Mesenchymal stem cell (in vitro differentiated cells and primary cell): ENCODE data around the gene SIM2.

ENCODE experiments used
- DNase-seq: peaks from one replicate; pipeline ENCODE4 v3.0.0-alpha.2; 2013
- H2AFZ ChIP-seq: one replicate; pipeline ENCODE4 v1.6.1; 2013; ENCODE audit warnings: low read depth, mild to moderate bottlenecking, control low read depth, inconsistent platforms, low read length, moderate library complexity
- H2AK5ac ChIP-seq: 2 replicates; pipeline ENCODE4 v1.6.1; 2013; ENCODE audit warnings: low read length, moderate library complexity, mild to moderate bottlenecking, inconsistent platforms; ENCODE audit not compliant: severe bottlenecking
- H2BK120ac ChIP-seq: one replicate; pipeline ENCODE4 v1.6.1; 2013; ENCODE audit warnings: low read depth, mild to moderate bottlenecking, inconsistent platforms, low read length, moderate library complexity
- H2BK12ac ChIP-seq, 2 experiments: one replicate each; pipeline ENCODE4 v1.6.1; 2013; ENCODE audit warnings: inconsistent platforms in 2 of 2, low read length in 2 of 2, mild to moderate bottlenecking in 2 of 2, moderate library complexity in 2 of 2, control low read depth in 1 of 2
- H2BK15ac ChIP-seq: one replicate; pipeline ENCODE4 v1.6.1; 2013; ENCODE audit warnings: mild to moderate bottlenecking, low read depth, inconsistent platforms; ENCODE audit not compliant: poor library complexity, severe bottlenecking
- H2BK5ac ChIP-seq: 2 replicates; pipeline ENCODE4 v1.6.1; 2013; ENCODE audit warnings: low read depth, mild to moderate bottlenecking, low read length, control low read depth, inconsistent platforms; ENCODE audit not compliant: poor library complexity, severe bottlenecking
- H3K14ac ChIP-seq, 2 experiments: one replicate each; pipeline ENCODE4 v1.6.1; 2013; ENCODE audit warnings: inconsistent platforms in 2 of 2, low read length in 2 of 2, control low read depth in 1 of 2, mild to moderate bottlenecking in 1 of 2, moderate library complexity in 1 of 2
- H3K18ac ChIP-seq, 2 experiments: one replicate each; pipeline ENCODE4 v1.6.1; 2013; ENCODE audit warnings: inconsistent platforms in 2 of 2, low read length in 2 of 2, control low read depth in 1 of 2, low read depth in 1 of 2, mild to moderate bottlenecking in 1 of 2
- H3K23ac ChIP-seq, 2 experiments: one replicate each; pipeline ENCODE4 v1.6.1; 2013; ENCODE audit warnings: inconsistent platforms in 2 of 2, low read length in 2 of 2, mild to moderate bottlenecking in 2 of 2, moderate library complexity in 2 of 2, control low read depth in 1 of 2
- H3K27ac ChIP-seq: 2 replicates; pipeline ENCODE4 v1.5.1; 2013; ENCODE audit warnings: mild to moderate bottlenecking, moderate library complexity, low read length, control low read depth, inconsistent platforms; ENCODE audit not compliant: poor library complexity, severe bottlenecking
- H3K27me3 ChIP-seq, 2 experiments: 2 replicates each; pipeline versions ENCODE4 v1.6.1 to v1.7.0; 2013; ENCODE audit warnings: low read length in 2 of 2, mild to moderate bottlenecking in 2 of 2, moderate library complexity in 2 of 2, control low read depth in 1 of 2, inconsistent platforms in 1 of 2; ENCODE audit not compliant: control insufficient read depth in 1 of 2, insufficient read depth in 1 of 2
- H3K36me3 ChIP-seq, 2 experiments: 2 replicates each; pipeline versions ENCODE4 v1.6.1 to v1.7.0; 2013; ENCODE audit warnings: low read length in 2 of 2, control low read depth in 1 of 2, inconsistent platforms in 1 of 2, low read depth in 1 of 2, mild to moderate bottlenecking in 1 of 2; ENCODE audit not compliant: insufficient read depth in 2 of 2, control insufficient read depth in 1 of 2
- H3K4ac ChIP-seq, 2 experiments: one replicate each; pipeline ENCODE4 v1.6.1; 2013; ENCODE audit warnings: inconsistent platforms in 2 of 2, low read length in 2 of 2, mild to moderate bottlenecking in 2 of 2, moderate library complexity in 2 of 2, control low read depth in 1 of 2, low read depth in 1 of 2
- H3K4me1 ChIP-seq: 2 replicates; pipeline ENCODE4 v1.6.1; 2013; ENCODE audit warnings: low read depth, low read length, control low read depth; ENCODE audit not compliant: control insufficient read depth, insufficient read depth
- H3K4me2 ChIP-seq: 2 replicates; pipeline ENCODE4 v1.6.1; 2013; ENCODE audit warnings: low read length, mild to moderate bottlenecking, inconsistent platforms; ENCODE audit not compliant: poor library complexity, severe bottlenecking
- H3K4me3 ChIP-seq, 2 experiments: 2 replicates each; pipeline versions ENCODE4 v1.5.1 to v1.7.0; 2013; ENCODE audit warnings: low read length in 2 of 2, mild to moderate bottlenecking in 2 of 2, control low read depth in 1 of 2, low read depth in 1 of 2; ENCODE audit not compliant: insufficient read depth in 1 of 2
- H3K79me1 ChIP-seq: replicated peaks from 2 replicates; pipeline ENCODE4 v1.6.1; 2013; ENCODE audit warnings: mild to moderate bottlenecking, control low read depth, low read length, inconsistent platforms; ENCODE audit not compliant: poor library complexity, severe bottlenecking
- H3K9ac ChIP-seq: 2 replicates; pipeline ENCODE4 v1.7.0; 2013; ENCODE audit warnings: mild to moderate bottlenecking, low read length, moderate library complexity
- H3K9me3 ChIP-seq: 2 replicates; pipeline ENCODE4 v1.7.0; 2013; ENCODE audit warnings: mild to moderate bottlenecking, low read length; ENCODE audit not compliant: control insufficient read depth
- H4K8ac ChIP-seq: one replicate; pipeline ENCODE4 v1.6.1; 2013; ENCODE audit warnings: inconsistent platforms, mild to moderate bottlenecking, low read length, moderate library complexity
- H4K91ac ChIP-seq: one replicate; pipeline ENCODE4 v1.6.1; 2013; ENCODE audit warnings: mild to moderate bottlenecking, low read length, inconsistent platforms
- WGBS: methylation state at CpG from one replicate; pipeline ENCODE4 v1.1.7; 2013; ENCODE audit warnings: mixed read lengths; 5-methylcytosine and 5-hydroxymethylcytosine counted together

SIM2 gene

DNA sequence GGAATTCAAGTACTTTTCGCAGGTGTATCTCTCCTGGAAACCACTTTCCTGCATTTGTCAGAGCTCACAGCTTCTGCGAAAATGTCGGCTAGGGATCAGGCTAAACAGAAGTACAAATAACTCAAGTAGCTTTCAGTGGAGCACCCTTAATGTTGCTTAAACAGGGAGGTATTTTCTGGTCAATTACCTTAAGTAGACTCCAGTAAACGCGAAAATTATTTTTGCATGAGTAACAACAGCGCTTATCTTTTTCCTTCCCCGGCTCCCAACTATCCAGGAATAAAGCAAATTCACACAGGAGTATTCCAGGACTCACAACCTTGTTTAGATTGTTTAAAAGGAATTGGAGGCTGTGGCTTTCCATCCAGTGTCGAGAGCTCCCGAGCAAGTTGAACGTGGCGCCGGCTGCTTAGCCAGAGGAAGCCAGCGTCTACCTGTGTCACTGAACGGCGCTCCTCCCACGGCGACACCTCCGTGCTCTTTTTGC, 7.3 kb upstream of the SIM2 start:
- Histone ChIP-seq H3K18ac (no peak overlapping the region), H2BK12ac (no peak overlapping the region)
- 20% methylated on average over 15 of the region's 18 CpGs for WGBS

GRCh38 chr21:36692114-36692834, 6.6 kb upstream of the SIM2 start:
- Histone ChIP-seq H2BK15ac (no peak overlapping the region), H3K9ac (no peak overlapping the region), H4K8ac (no peak overlapping the region), H3K18ac (no peak overlapping the region), H3K79me1 (no peaks in the 10 kb centered on the region), H3K36me3 (no peaks in the 10 kb centered on the region), H3K4me1 (peaks cover 22% of the 10 kb centered on the region), H2AFZ (no peak overlapping the region), H3K9me3 (peaks cover 5% of the 10 kb centered on the region), H3K23ac (no peak overlapping the region), H3K4me2 (no peak overlapping the region), H3K4me3 (no peak overlapping the region), H3K27me3 (peaks cover 88 to 93% of the 10 kb centered on the region in 2 experiments), H2BK12ac (no peak overlapping the region), H3K27ac (no peak overlapping the region), H2AK5ac (no peak overlapping the region), H2BK5ac (no peak overlapping the region), H4K91ac (no peak overlapping the region), H3K4ac (no peak overlapping the region), H3K14ac (no peak overlapping the region), H2BK120ac (no peak overlapping the region)
- DNase-seq, result no peak
- 13% methylated on average over 32 of the region's 34 CpGs for WGBS

More for the DNA sequence above, 7.3 kb upstream of the SIM2 start:
- DNase-seq, result no peak
- H3K79me1 ChIP-seq, result no peaks in the 10 kb centered on the region
- no peak overlapping the region for H2AK5ac ChIP-seq
- peaks cover 17% of the 10 kb centered on the region for H3K4me1 ChIP-seq
- H2BK120ac ChIP-seq, result no peak overlapping the region
- no peak overlapping the region for H3K14ac ChIP-seq
- no peak overlapping the region for H2AFZ ChIP-seq
- no peak overlapping the region for H2BK15ac ChIP-seq
- H3K4ac ChIP-seq, result no peak overlapping the region
- no peaks in the 10 kb centered on the region for H3K36me3 ChIP-seq
- no peak overlapping the region for H2BK5ac ChIP-seq
- no peak overlapping the region for H4K8ac ChIP-seq
- H3K9me3 ChIP-seq, result peaks cover 5% of the 10 kb centered on the region
- H3K23ac ChIP-seq, result no peak overlapping the region
- no peak overlapping the region for H3K9ac ChIP-seq
- H3K27ac ChIP-seq, result no peak overlapping the region
- no peak overlapping the region for H4K91ac ChIP-seq
- H3K27me3 ChIP-seq, result peaks cover 82 to 86% of the 10 kb centered on the region in 2 experiments
- H3K4me3 ChIP-seq, result no peak overlapping the region
- no peak overlapping the region for H3K4me2 ChIP-seq

DNA sequence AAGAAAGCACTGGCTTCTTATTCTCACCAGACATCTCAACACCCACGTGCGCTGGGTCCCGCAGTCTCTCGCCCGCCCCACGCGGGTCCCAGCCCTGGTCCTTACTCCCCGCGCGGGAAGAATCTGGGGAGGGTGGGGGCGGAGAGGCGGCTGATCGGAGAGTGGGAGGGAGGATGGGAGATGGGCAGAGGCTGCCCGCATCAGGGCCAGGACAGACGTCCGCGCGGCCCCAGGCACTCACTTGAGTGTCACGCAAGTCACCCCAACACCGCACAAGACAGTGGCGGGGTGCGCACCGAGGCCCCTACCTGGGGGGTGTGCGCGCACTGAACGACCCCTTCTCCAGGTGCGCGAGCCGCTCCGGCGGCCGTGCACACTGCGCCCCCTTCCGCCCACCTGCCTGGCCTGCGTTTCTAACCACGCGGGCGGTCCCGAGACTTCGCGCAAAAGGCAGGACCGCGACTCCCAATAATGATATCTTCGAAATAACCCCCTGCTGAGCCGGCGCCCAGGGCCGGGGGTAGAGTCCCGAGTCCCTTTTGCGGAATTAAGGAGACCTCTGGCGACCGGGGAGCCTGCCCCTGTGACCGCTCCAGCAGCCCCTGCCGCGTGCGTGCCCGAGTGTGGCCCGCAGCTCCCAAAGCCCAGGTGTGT, 6.0 kb upstream of the SIM2 start:
- H3K36me3 ChIP-seq, result no peaks in the 10 kb centered on the region
- no peaks in the 10 kb centered on the region for H3K79me1 ChIP-seq
- no peak overlapping the region for H3K4me3 ChIP-seq
- H2BK12ac ChIP-seq, result no peak overlapping the region
- H3K9ac ChIP-seq, result no peak overlapping the region
- no peak overlapping the region for H2BK5ac ChIP-seq
- H2BK15ac ChIP-seq, result no peak overlapping the region
- H3K27me3 ChIP-seq, result peaks cover 91 to 95% of the 10 kb centered on the region in 2 experiments
- no peak overlapping the region for H3K4me2 ChIP-seq
- H3K18ac ChIP-seq, result no peak overlapping the region
- H3K14ac ChIP-seq, result no peak overlapping the region
- H3K23ac ChIP-seq, result peak overlapping the region in 1 of 2 experiments; percentile 89
- 1% methylated on average over 48 of the region's 57 CpGs for WGBS
- peaks cover 5% of the 10 kb centered on the region for H3K9me3 ChIP-seq
- peaks cover 29% of the 10 kb centered on the region for H3K4me1 ChIP-seq
- H4K91ac ChIP-seq, result no peak overlapping the region
- no peak overlapping the region for H4K8ac ChIP-seq
- H2BK120ac ChIP-seq, result no peak overlapping the region
- no peak overlapping the region for H3K4ac ChIP-seq
- no peak overlapping the region for H2AK5ac ChIP-seq
- no peak overlapping the region for H3K27ac ChIP-seq
- no peak for DNase-seq
- no peak overlapping the region for H2AFZ ChIP-seq

DNA sequence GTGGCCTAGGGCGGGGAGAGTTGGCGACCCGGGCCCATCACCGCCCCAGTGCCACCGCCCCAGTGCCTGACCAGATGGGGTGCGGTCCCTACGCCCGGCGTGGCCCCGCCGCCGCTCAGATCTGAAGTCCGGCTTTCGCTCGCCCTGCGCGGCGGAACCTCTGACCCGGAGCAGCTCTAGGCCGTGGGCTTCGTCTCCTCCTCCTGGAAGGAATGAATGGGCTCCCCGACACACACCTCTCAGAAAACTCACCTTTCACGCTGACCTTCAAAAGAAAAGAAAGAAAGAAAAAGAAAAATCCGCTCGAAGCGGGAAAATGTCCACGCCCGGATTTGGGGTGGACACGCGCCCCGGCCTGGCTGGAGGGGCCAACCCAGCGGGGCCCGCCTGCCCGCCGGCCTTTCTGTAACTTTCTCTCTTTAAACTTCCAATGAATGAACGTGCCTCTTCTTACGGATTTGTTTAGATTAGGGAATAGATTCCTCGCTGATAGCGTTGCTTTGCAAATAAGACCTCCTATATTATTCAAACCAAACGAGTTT, 5.4 kb upstream of the SIM2 start:
- DNase-seq, result no peak

More for the DNA sequence above, 5.4 kb upstream of the SIM2 start:
- 3% methylated on average over 32 of the region's 40 CpGs for WGBS
- peaks cover 2% of the 10 kb centered on the region for H3K9me3 ChIP-seq
- no peak overlapping the region for H2BK120ac ChIP-seq
- no peak overlapping the region for H2BK12ac ChIP-seq
- H3K4me1 ChIP-seq, result peaks cover 35% of the 10 kb centered on the region
- no peak overlapping the region for H4K8ac ChIP-seq
- H2AFZ ChIP-seq, result no peak overlapping the region
- no peak overlapping the region for H3K4me3 ChIP-seq
- no peak overlapping the region for H2AK5ac ChIP-seq
- H3K9ac ChIP-seq, result no peak overlapping the region
- H4K91ac ChIP-seq, result no peak overlapping the region
- peak overlapping the region; percentile 48 for H2BK15ac ChIP-seq
- no peak overlapping the region for H3K14ac ChIP-seq
- no peak overlapping the region for H3K27ac ChIP-seq
- peaks cover 93 to 95% of the 10 kb centered on the region in 2 experiments for H3K27me3 ChIP-seq
- no peaks in the 10 kb centered on the region for H3K79me1 ChIP-seq
- H3K23ac ChIP-seq, result peak overlapping the region in 1 of 2 experiments; percentile 89
- no peak overlapping the region for H2BK5ac ChIP-seq
- H3K18ac ChIP-seq, result no peak overlapping the region
- H3K4me2 ChIP-seq, result no peak overlapping the region
- no peak overlapping the region for H3K4ac ChIP-seq
- no peaks in the 10 kb centered on the region for H3K36me3 ChIP-seq
